Mesothelial cell of epicardium (in vitro differentiated cells): ENCODE data around the gene CAMTA1. TPM values are rescaled to one million over a fixed set of nuclear protein-coding genes. Genes with fewer than 3 reads are reported as not detected.

Experiments used
- DNase-seq, 2 experiments: peaks; one replicate each; pipeline ENCODE4 v3.0.0; 2021; ENCODE audit warnings: low spot score in 2 of 2; ENCODE audit not compliant: unreplicated experiment in 2 of 2
- H3K27ac Mint-ChIP-seq: 2 replicates; pipeline ENCODE4 v1.8.0; 2021; ENCODE audit warnings: mixed read lengths
- H3K27me3 Mint-ChIP-seq: 2 replicates; pipeline ENCODE4 v1.8.0; 2021; ENCODE audit warnings: low read depth, mixed read lengths
- H3K36me3 Mint-ChIP-seq: 2 replicates; pipeline ENCODE4 v1.8.0; 2021; ENCODE audit warnings: mixed read lengths
- H3K4me1 Mint-ChIP-seq: 2 replicates; pipeline ENCODE4 v1.8.0; 2021; ENCODE audit warnings: mixed read lengths
- H3K4me3 Mint-ChIP-seq: 2 replicates; pipeline ENCODE4 v1.8.0; 2021; ENCODE audit warnings: mild to moderate bottlenecking, moderate library complexity, mixed read lengths
- H3K9me3 Mint-ChIP-seq: 2 replicates; pipeline ENCODE4 v1.8.0; 2021; ENCODE audit warnings: mixed read lengths
- CTCF ChIP-seq: fragments of 200-600 bp; sonication (generic); IDR thresholded peaks from one replicate; pipeline ENCODE4 v1.5.0; 2021; ENCODE audit warnings: antibody characterized with exemption; ENCODE audit not compliant: unreplicated experiment
- total RNA-seq: library from RNA; stranded (reverse); gene quantifications from 3 replicates; pipeline ENCODE4 v1.2.1, GENCODE V29; 2021

The CAMTA1 gene
- total RNA-seq, 1 donor from 2014 or later: 70.4 TPM

- Mint-ChIP-seq H3K27me3 (peaks cover 49% of the 10 kb centered on the region), H3K36me3 (no peaks in the 10 kb centered on the region), H3K4me1 (no peaks in the 10 kb centered on the region), H3K4me3 (no peak overlapping the region), H3K27ac (no peak overlapping the region), H3K9me3 (no peaks in the 10 kb centered on the region)
- DNase-seq: no peak
- TF ChIP-seq CTCF: no peak
Measured at GRCh38 chr1:7052701-7053100, 267.4 kb downstream of the CAMTA1 start.

- Mint-ChIP-seq H3K36me3 (no peaks in the 10 kb centered on the region), H3K9me3 (no peaks in the 10 kb centered on the region), H3K27me3 (peaks cover 40% of the 10 kb centered on the region), H3K27ac (no peak overlapping the region), H3K4me1 (no peaks in the 10 kb centered on the region), H3K4me3 (no peak overlapping the region)
- DNase-seq: no peak
- no peak for TF ChIP-seq CTCF
Measured at GRCh38 chr1:7060745-7061144, 275.5 kb downstream of the CAMTA1 start.

- no peak for DNase-seq
- Mint-ChIP-seq H3K4me1 (no peaks in the 10 kb centered on the region), H3K27me3 (peaks cover 55% of the 10 kb centered on the region), H3K27ac (no peak overlapping the region), H3K36me3 (no peaks in the 10 kb centered on the region), H3K9me3 (no peaks in the 10 kb centered on the region), H3K4me3 (no peak overlapping the region)
- no peak for TF ChIP-seq CTCF
Measured at GRCh38 chr1:7062346-7063061, 277.2 kb downstream of the CAMTA1 start.

GRCh38 chr1:7063981-7064380, 278.7 kb downstream of the CAMTA1 start:
- Mint-ChIP-seq H3K27me3 (peaks cover 64% of the 10 kb centered on the region), H3K27ac (no peak overlapping the region)

DNA sequence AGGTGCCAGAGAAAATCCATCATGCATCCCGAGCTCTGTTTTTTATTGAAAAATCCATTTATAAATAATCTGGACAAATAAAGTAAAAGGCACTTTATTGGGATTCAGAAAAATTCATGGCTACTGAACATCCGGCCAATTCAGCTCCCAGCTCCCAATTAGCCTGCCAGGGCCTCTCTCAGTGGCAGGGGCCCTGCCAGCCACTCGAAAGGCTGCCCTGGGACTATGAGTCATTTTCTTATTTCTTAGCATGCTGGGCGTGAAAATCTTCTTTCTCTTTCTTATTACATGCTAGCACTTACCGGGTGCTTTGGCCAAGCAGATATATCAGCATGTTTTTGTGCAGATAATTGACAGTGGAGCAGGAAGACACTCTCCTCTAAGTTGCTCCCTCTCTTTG, 283.3 kb downstream of the CAMTA1 start:
- H3K4me3 Mint-ChIP-seq: no peak overlapping the region
- no peak for DNase-seq

More at GRCh38 chr1:7063981-7064380, 278.7 kb downstream of the CAMTA1 start:
- Mint-ChIP-seq H3K36me3 (no peaks in the 10 kb centered on the region), H3K9me3 (no peaks in the 10 kb centered on the region), H3K4me1 (no peaks in the 10 kb centered on the region), H3K4me3 (no peak overlapping the region)
- TF ChIP-seq CTCF: no peak
- no peak for DNase-seq

More for the DNA sequence above, 283.3 kb downstream of the CAMTA1 start:
- H3K27me3 Mint-ChIP-seq: peaks cover 89% of the 10 kb centered on the region
- H3K36me3 Mint-ChIP-seq: no peaks in the 10 kb centered on the region
- H3K27ac Mint-ChIP-seq: no peak overlapping the region
- no peaks in the 10 kb centered on the region for H3K9me3 Mint-ChIP-seq
- no peak for TF ChIP-seq CTCF
- H3K4me1 Mint-ChIP-seq: no peaks in the 10 kb centered on the region
